K562 (cell line): Measurements from ENCODE around the gene CYP21A2. TPM values are rescaled to one million over a fixed set of nuclear protein-coding genes. Genes with fewer than 3 reads are reported as not detected.

Source experiments
- ATAC-seq: fragments of 200-7000 bp; cut with Tn5 transposase; 3 replicates; pipeline ENCODE4 v1.9.1; 2020; ENCODE audit warnings: moderate library complexity
- BruUV-seq: library from RNA; stranded (reverse); fragments of 400-500 nt; replicated peaks from 2 replicates; lab custom pipeline; 2021; lab: Mats Ljungman, UMichigan
- CTCF ChIA-PET: fragments of 300-600 bp; formaldehyde crosslinking; extraction: SDS; loops from one replicate; lab custom pipeline; 2021; ENCODE audit warnings: low intra/inter-chr PET ratio; lab: Yijun Ruan, JAX
- POLR2A ChIA-PET: fragments of 300-600, 350-650 bp; sonication (Branson Sonifier 250); formaldehyde crosslinking; extraction: SDS; loops from one replicate; lab custom pipeline; 2021; ENCODE audit warnings: antibody characterized with exemption, inconsistent platforms; lab: Yijun Ruan, JAX
- DNase-seq, 4 experiments: peaks; one replicate each; pipeline versions ENCODE4 v3.0.0 to v3.0.0-alpha.2; 2011 to 2018; ENCODE audit warnings: low spot score in 3 of 4, mixed read lengths in 3 of 4; ENCODE audit errors: extremely low read depth in 1 of 4
- FAIRE-seq: peaks from 2 replicates; lab custom pipeline; 2011; peaks lifted over from hg19 to GRCh38; lab: Jason Lieb, UNC
- H2AFZ ChIP-seq: 2 replicates; pipeline ENCODE4 v1.6.0; 2011; ENCODE audit warnings: low read depth, low read length, control low read depth, inconsistent platforms
- H3K27ac ChIP-seq: fragments of 200-600 bp; 3 replicates; pipeline ENCODE4 v1.8.0; 2011; ENCODE audit warnings: low read depth, mild to moderate bottlenecking, control low read depth, inconsistent platforms, low read length, moderate library complexity, mixed read lengths; ENCODE audit errors: extremely low read depth
- H3K27me3 ChIP-seq, 2 experiments: fragments of 300-600 bp in 1 of 2; 2 replicates in 1 of 2; 3 replicates in 1 of 2; pipeline versions ENCODE4 v1.6.0 to v1.8.0; 2011; ENCODE audit warnings: inconsistent platforms in 2 of 2, low read length in 2 of 2, mild to moderate bottlenecking in 1 of 2, mixed read lengths in 1 of 2, moderate library complexity in 1 of 2; ENCODE audit not compliant: control insufficient read depth in 2 of 2, insufficient read depth in 2 of 2
- H3K36me3 ChIP-seq: fragments of 300-600 bp; 3 replicates; pipeline ENCODE4 v1.8.0; 2011; ENCODE audit warnings: mild to moderate bottlenecking, low read length, inconsistent platforms; ENCODE audit not compliant: control insufficient read depth, insufficient read depth
- H3K4me1 ChIP-seq, 2 experiments: fragments of 200-600 bp in 1 of 2; replicated peaks in 1 of 2; 2 replicates in 1 of 2; 3 replicates in 1 of 2; pipeline versions ENCODE4 v1.5.1 to v1.8.0; 2011; ENCODE audit warnings: inconsistent platforms in 2 of 2, low read length in 2 of 2, mild to moderate bottlenecking in 1 of 2, mixed read lengths in 1 of 2, moderate library complexity in 1 of 2; ENCODE audit not compliant: control insufficient read depth in 2 of 2, insufficient read depth in 2 of 2
- H3K4me2 ChIP-seq: 2 replicates; pipeline ENCODE4 v1.6.1; 2011; ENCODE audit warnings: low read length, control low read depth, inconsistent platforms, mixed read lengths; ENCODE audit not compliant: insufficient read depth
- H3K4me3 ChIP-seq: fragments of 200-600 bp; sonication (generic), shearing (Covaris generic); 2 replicates; pipeline ENCODE4 v1.5.1; 2016; ENCODE audit warnings: control low read depth, inconsistent platforms
- H3K79me2 ChIP-seq: fragments of 200-600 bp; 3 replicates; pipeline ENCODE4 v1.8.0; 2011; ENCODE audit warnings: low read length, inconsistent platforms; ENCODE audit not compliant: control insufficient read depth, insufficient read depth
- H3K9ac ChIP-seq, 2 experiments: 2 replicates each; pipeline versions ENCODE4 v1.6.0 to v1.6.1; 2011; ENCODE audit warnings: low read depth in 2 of 2, low read length in 2 of 2, control low read depth in 1 of 2, inconsistent platforms in 1 of 2, mild to moderate bottlenecking in 1 of 2, mixed read lengths in 1 of 2; ENCODE audit not compliant: insufficient read depth in 1 of 2
- H3K9me1 ChIP-seq: one replicate; pipeline ENCODE4 v1.6.0; 2011; ENCODE audit warnings: inconsistent platforms, mild to moderate bottlenecking, low read length, moderate library complexity; ENCODE audit not compliant: control insufficient read depth, insufficient read depth
- H3K9me3 ChIP-seq: replicated peaks from 2 replicates; pipeline ENCODE4 v1.5.1; 2011; ENCODE audit warnings: low read depth, low read length, inconsistent platforms; ENCODE audit not compliant: control insufficient read depth, insufficient read depth
- H4K20me1 ChIP-seq: replicated peaks from 2 replicates; pipeline ENCODE4 v1.6.1; 2011; ENCODE audit warnings: low read length, inconsistent platforms, mixed read lengths; ENCODE audit not compliant: control insufficient read depth, insufficient read depth
- BRF2 ChIP-seq: IDR thresholded peaks from 3 replicates; pipeline ENCODE4 v1.6.1; 2011; ENCODE audit warnings: borderline replicate concordance, mild to moderate bottlenecking; ENCODE audit not compliant: insufficient read length, insufficient read depth
- C11orf30 ChIP-seq: fragments of 450-650 bp; IDR thresholded peaks from 2 replicates; pipeline ENCODE4 v1.6.1; 2016; ENCODE audit warnings: low read depth, mild to moderate bottlenecking
- CHD4 ChIP-seq: fragments of 200-600 bp; sonication (generic); IDR thresholded peaks from 3 replicates; pipeline ENCODE4 v1.6.1; 2012; ENCODE audit warnings: low read depth, mild to moderate bottlenecking, mixed read lengths, low read length, inconsistent platforms; ENCODE audit not compliant: insufficient read depth, insufficient replicate concordance, poor library complexity, severe bottlenecking
- ELK3 ChIP-seq: fragments of 450-650 bp; formaldehyde crosslinking; IDR thresholded peaks from 2 replicates; pipeline ENCODE4 v1.4.0; 2020; ENCODE audit warnings: mild to moderate bottlenecking
- EP400 ChIP-seq: fragments of 450-650 bp; IDR thresholded peaks from 2 replicates; pipeline ENCODE4 v1.6.1; 2017; ENCODE audit warnings: antibody characterized with exemption, mild to moderate bottlenecking, moderate library complexity
- FOXM1 ChIP-seq, 2 experiments: fragments of 450-650 bp in 1 of 2; sonication (generic) in 1 of 2; formaldehyde crosslinking in 1 of 2; IDR thresholded peaks; 2 replicates each; pipeline versions ENCODE4 v1.6.1 to v1.9.0; 2017 to 2022; ENCODE audit warnings: low read depth in 2 of 2, mild to moderate bottlenecking in 2 of 2, missing genetic modification reagents in 1 of 2, moderate library complexity in 1 of 2
- GMEB1 ChIP-seq: fragments of 250-450 bp; sonication (Bioruptor Pico); IDR thresholded peaks from 2 replicates; pipeline ENCODE4 v1.4.0; 2020; ENCODE audit warnings: mild to moderate bottlenecking
- HDAC2 ChIP-seq: fragments of 450-650 bp; IDR thresholded peaks from 2 replicates; pipeline ENCODE4 v1.6.1; 2016; ENCODE audit warnings: mild to moderate bottlenecking
- KDM1A ChIP-seq, 2 experiments: fragments of 450-650 bp; IDR thresholded peaks; 2 replicates each; pipeline ENCODE4 v1.6.1; 2016; ENCODE audit warnings: mild to moderate bottlenecking in 2 of 2
- SETDB1 ChIP-seq: IDR thresholded peaks from one replicate; pipeline ENCODE4 v1.6.1; 2012; ENCODE audit warnings: low read length, control low read depth, inconsistent platforms
- STAT5A ChIP-seq: IDR thresholded peaks from 2 replicates; pipeline ENCODE4 v1.6.1; 2012; ENCODE audit warnings: low read length, inconsistent platforms, borderline replicate concordance
- USF1 ChIP-seq: sonication (generic); formaldehyde crosslinking; IDR thresholded peaks from 2 replicates; pipeline ENCODE4 v1.9.0; 2022; ENCODE audit warnings: mild to moderate bottlenecking, missing genetic modification reagents
- WHSC1 ChIP-seq: IDR thresholded peaks from one replicate; pipeline ENCODE4 v1.6.1; 2012; ENCODE audit warnings: low read length, control low read depth, inconsistent platforms
- YBX1 ChIP-seq: fragments of 450-650 bp; IDR thresholded peaks from 2 replicates; pipeline ENCODE4 v1.7.1; 2016; ENCODE audit warnings: mild to moderate bottlenecking
- ZNF444 ChIP-seq: fragments of 250-450 bp; sonication (Bioruptor Pico); IDR thresholded peaks from 2 replicates; pipeline ENCODE4 v1.4.0; 2020; ENCODE audit warnings: mild to moderate bottlenecking, moderate library complexity
- ZNF696 ChIP-seq: fragments of 250-450 bp; sonication (Bioruptor Pico); conservative IDR thresholded peaks from 2 replicates; pipeline ENCODE4 v1.4.0; 2020; ENCODE audit warnings: mild to moderate bottlenecking, moderate library complexity
- ZNF764 ChIP-seq: fragments of 250-450 bp; sonication (Bioruptor Pico); IDR thresholded peaks from 2 replicates; pipeline ENCODE4 v1.4.0; 2020; ENCODE audit warnings: low read depth, mild to moderate bottlenecking, moderate library complexity
- ZNF830 ChIP-seq: fragments of 250-450 bp; sonication (Bioruptor Pico); IDR thresholded peaks from 2 replicates; pipeline ENCODE4 v1.5.0; 2021; ENCODE audit warnings: mild to moderate bottlenecking
- WGBS: fragments of 100-300 bp; shearing (Covaris generic); methylation state at CpG from one replicate; pipeline ENCODE4 v1.1.6; 2016; ENCODE audit warnings: low coverage, mixed read lengths; ENCODE audit not compliant: insufficient coverage; ENCODE audit errors: missing lambda C conversion rate; 5-methylcytosine and 5-hydroxymethylcytosine counted together
- in situ Hi-C: fragments of 300-500 bp; cut with MboI; formaldehyde crosslinking; loops from 4 replicates; pipeline ENCODE4 v1.15.0; 2018; ENCODE audit warnings: inconsistent platforms, mixed read lengths
- intact Hi-C: fragments of 100-400 bp; cut with micrococcal nuclease; formaldehyde crosslinking; loops from 2 replicates; pipeline ENCODE4 v1.14.2; 2022
- polyA plus RNA-seq, 8 experiments: library from polyadenylated mRNA; depleted of rRNA in 4 of 8; stranded (reverse) in 5 of 8; unstranded in 3 of 8; fragments of >200 nt; fragmentation: Nextera tagmentation in 2 of 8; fragmentation: Illumina TruSeq in 1 of 8; extraction: Ambion mirVana in 2 of 8; extraction: Trizol in 1 of 8; gene quantifications; 2 replicates each; pipeline versions ENCODE4 v1.2.1 to v1.2.3, GENCODE V29; 2011 to 2014; ENCODE audit warnings: inconsistent platforms in 1 of 8, missing spikeins in 1 of 8
- total RNA-seq, 7 experiments: library from RNA; depleted of rRNA in 6 of 7; stranded (reverse); fragments of >200 nt in 6 of 7; fragmentation: Illumina TruSeq in 2 of 7; extraction: Trizol in 2 of 7; gene quantifications; 2 replicates each; pipeline versions ENCODE4 v1.2.1 to v1.2.3, GENCODE V29; 2011 to 2021; ENCODE audit warnings: low replicate concordance in 1 of 7

CYP21A2 gene
- total and polyA plus RNA-seq, 9 of the 15 experiments (the other 6 are each of a cell fraction or from before 2014, with no cell fraction given) = 0.03 to 1.4 (median 0.19) TPM

GRCh38 chr6:32089082-32089828 lies 51.0 kb downstream of the CYP21A2 start:
- intact Hi-C loops (no loop called here), in situ Hi-C loops (no loop called here)
- Histone ChIP-seq H3K27ac (no peak overlapping the region), H3K4me2 (no peak overlapping the region), H3K9me3 (no peaks in the 10 kb centered on the region), H2AFZ (no peak overlapping the region), H4K20me1 (no peaks in the 10 kb centered on the region), H3K4me3 (no peak overlapping the region), H3K79me2 (no peaks in the 10 kb centered on the region), H3K9me1 (no peaks in the 10 kb centered on the region), H3K4me1 (peaks cover 9 to 30% of the 10 kb centered on the region in 2 experiments), H3K9ac (no peak overlapping the region; a peak in 1 of 4 replicates), H3K27me3 (peaks cover 15 to 40% of the 10 kb centered on the region in 2 experiments), H3K36me3 (no peaks in the 10 kb centered on the region)
- ChIA-PET POLR2A (interaction anchor here (0.6 to 7.4 kb wide), 4 partner anchors 20 to 133 kb away, joined by 3 to 38 read pairs (median 5); partner anchors contain the start of genes ATF6B and TNXB), CTCF (no interaction called here)
- DNase-seq (no peak), ATAC-seq (no peak), FAIRE-seq (no peak)
- BruUV-seq = no TSS peak
- 14% methylated on average over 10 of the region's 10 CpGs for WGBS
- peak in 1 of 2 experiments; percentile 47; a peak in 1 of 4 replicates for TF ChIP-seq KDM1A (IDR thresholded peaks at IDR 0.05)
- no peak for TF ChIP-seq ZNF696
- TF ChIP-seq ZNF444 (CRISPR knock-in tag) = no peak
- no peak for TF ChIP-seq SETDB1
- no peak for TF ChIP-seq ZNF764
- 0 out of 2 replicates have a peak, but pooled peaks have one; percentile 23 for TF ChIP-seq HDAC2
- no peak for TF ChIP-seq YBX1
- no peak for TF ChIP-seq ZNF830 (CRISPR knock-in tag)
- no peak for TF ChIP-seq FOXM1 (IDR thresholded peaks at IDR 0.05; ENCODE audit: low read depth)
- no peak for TF ChIP-seq FOXM1 (CRISPR knock-in tag; IDR thresholded peaks at IDR 0.05; ENCODE audit: low read depth)
- no peak for TF ChIP-seq WHSC1
- TF ChIP-seq USF1 = no peak
- no peak for TF ChIP-seq C11orf30
- TF ChIP-seq ELK3 = no peak
- no peak for TF ChIP-seq STAT5A
- no peak for TF ChIP-seq GMEB1 (CRISPR knock-in tag)
- no peak for TF ChIP-seq BRF2
- TF ChIP-seq EP400 = no peak
- TF ChIP-seq CHD4 = no peak
